ENCODE measurements around the gene VAT1. TPM values are rescaled to one million over a fixed set of nuclear protein-coding genes. Genes with fewer than 3 reads are reported as not detected.
A peak's percentile ranks its signal among the peaks of the same experiment; 100 is the strongest.

VAT1 gene
- total and polyA plus RNA-seq, 2 of the 13 experiments (the other 11 are each of a cell fraction or from before 2014, with no cell fraction given), result 143 to 205 TPM

DNA sequence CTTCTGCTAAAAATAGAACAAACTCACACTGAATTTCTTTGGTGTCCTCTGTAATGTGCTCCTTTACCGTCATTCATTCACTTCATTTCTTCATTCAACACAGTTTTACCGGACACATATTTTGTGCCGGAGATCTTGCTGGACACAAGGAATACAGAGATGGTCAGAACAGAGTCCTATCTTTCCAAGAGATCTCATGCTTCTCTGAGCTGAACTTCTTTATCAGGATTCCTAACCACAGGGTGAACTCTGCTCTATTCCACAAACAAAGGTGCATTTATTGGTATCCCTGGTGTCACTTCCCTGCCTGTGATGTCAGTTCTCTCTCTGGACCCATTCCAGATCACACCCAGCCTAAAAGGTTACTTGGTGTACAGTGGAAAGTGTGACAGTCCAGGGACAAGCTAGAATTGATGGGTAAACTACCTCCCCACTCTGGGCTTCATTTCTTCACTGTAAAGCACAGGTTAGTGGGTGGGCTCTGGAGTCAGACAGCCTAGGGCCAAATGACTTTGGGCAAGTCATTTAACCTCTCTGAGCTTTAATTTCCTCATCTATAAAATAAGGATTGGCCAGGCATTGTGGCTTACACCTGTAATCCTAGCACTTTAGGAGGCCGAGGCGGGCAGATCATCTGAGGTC, 11.4 kb downstream of the VAT1 start (continued):
- TF ChIP-seq, protein P1, sequence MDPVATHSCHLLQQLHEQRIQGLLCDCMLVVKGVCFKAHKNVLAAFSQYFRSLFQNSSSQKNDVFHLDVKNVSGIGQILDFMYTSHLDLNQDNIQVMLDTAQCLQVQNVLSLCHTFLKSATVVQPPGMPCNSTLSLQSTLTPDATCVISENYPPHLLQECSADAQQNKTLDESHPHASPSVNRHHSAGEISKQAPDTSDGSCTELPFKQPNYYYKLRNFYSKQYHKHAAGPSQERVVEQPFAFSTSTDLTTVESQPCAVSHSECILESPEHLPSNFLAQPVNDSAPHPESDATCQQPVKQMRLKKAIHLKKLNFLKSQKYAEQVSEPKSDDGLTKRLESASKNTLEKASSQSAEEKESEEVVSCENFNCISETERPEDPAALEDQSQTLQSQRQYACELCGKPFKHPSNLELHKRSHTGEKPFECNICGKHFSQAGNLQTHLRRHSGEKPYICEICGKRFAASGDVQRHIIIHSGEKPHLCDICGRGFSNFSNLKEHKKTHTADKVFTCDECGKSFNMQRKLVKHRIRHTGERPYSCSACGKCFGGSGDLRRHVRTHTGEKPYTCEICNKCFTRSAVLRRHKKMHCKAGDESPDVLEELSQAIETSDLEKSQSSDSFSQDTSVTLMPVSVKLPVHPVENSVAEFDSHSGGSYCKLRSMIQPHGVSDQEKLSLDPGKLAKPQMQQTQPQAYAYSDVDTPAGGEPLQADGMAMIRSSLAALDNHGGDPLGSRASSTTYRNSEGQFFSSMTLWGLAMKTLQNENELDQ (CRISPR knock-in tag; IDR thresholded peaks at IDR 0.05; ENCODE audit: borderline replicate concordance), result no peak
- TF ChIP-seq SNAPC2 (CRISPR knock-in tag; IDR thresholded peaks at IDR 0.05), result 0 out of 2 replicates have a peak, but pooled peaks have one; percentile 49
- no peak for TF ChIP-seq BATF2 (CRISPR knock-in tag; IDR thresholded peaks at IDR 0.05)
- TF ChIP-seq HNRNPH1 (optimal IDR thresholded peaks at IDR 0.05; ENCODE audit: low read depth, low read length), result no peak
- TF ChIP-seq TRIM24 (CRISPR knock-in tag; IDR thresholded peaks at IDR 0.05), result no peak
- TF ChIP-seq YY1 (IDR thresholded peaks at IDR 0.05; ENCODE audit: insufficient read depth, insufficient replicate concordance, low read depth, low read length), result no peak
- TF ChIP-seq ZNF670 (CRISPR knock-in tag; IDR thresholded peaks at IDR 0.05; ENCODE audit: borderline replicate concordance), result no peak
- no peak; the same call in 1 of the 2 replicates for TF ChIP-seq ZNF292 (CRISPR knock-in tag; IDR thresholded peaks at IDR 0.05; ENCODE audit: borderline replicate concordance, low read depth)
- no peak for TF ChIP-seq RFX1 (IDR thresholded peaks at IDR 0.05)
- TF ChIP-seq ZNF264 (CRISPR knock-in tag; IDR thresholded peaks at IDR 0.05), result no peak
- no peak for TF ChIP-seq ATF7-NPFF (CRISPR knock-in tag; IDR thresholded peaks at IDR 0.05; ENCODE audit: low read depth)
- no peak for TF ChIP-seq U2AF1 (optimal IDR thresholded peaks at IDR 0.05; ENCODE audit: low read depth, low read length)
- TF ChIP-seq, protein P2, sequence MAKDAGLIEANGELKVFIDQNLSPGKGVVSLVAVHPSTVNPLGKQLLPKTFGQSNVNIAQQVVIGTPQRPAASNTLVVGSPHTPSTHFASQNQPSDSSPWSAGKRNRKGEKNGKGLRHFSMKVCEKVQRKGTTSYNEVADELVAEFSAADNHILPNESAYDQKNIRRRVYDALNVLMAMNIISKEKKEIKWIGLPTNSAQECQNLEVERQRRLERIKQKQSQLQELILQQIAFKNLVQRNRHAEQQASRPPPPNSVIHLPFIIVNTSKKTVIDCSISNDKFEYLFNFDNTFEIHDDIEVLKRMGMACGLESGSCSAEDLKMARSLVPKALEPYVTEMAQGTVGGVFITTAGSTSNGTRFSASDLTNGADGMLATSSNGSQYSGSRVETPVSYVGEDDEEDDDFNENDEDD (CRISPR knock-in tag; IDR thresholded peaks at IDR 0.05; ENCODE audit: borderline replicate concordance), result no peak
- TF ChIP-seq HOXA7 (CRISPR knock-in tag; IDR thresholded peaks at IDR 0.05), result no peak
- TF ChIP-seq ISX (CRISPR knock-in tag; conservative IDR thresholded peaks at IDR 0.05), result no peak
- no peak for TF ChIP-seq ZNF180 (CRISPR knock-in tag; IDR thresholded peaks at IDR 0.05; ENCODE audit: borderline replicate concordance, low read depth)
- TF ChIP-seq KLF12 (CRISPR knock-in tag; IDR thresholded peaks at IDR 0.05; ENCODE audit: borderline replicate concordance), result no peak
- TF ChIP-seq TGIF2 (CRISPR knock-in tag; IDR thresholded peaks at IDR 0.05), result peak; percentile 55
- TF ChIP-seq ZNF350 (CRISPR knock-in tag; IDR thresholded peaks at IDR 0.05; ENCODE audit: borderline replicate concordance, low read depth), result no peak
- peak; percentile 87 for TF ChIP-seq ZMYM3 (CRISPR knock-in tag; IDR thresholded peaks at IDR 0.05)
- TF ChIP-seq ZNF891 (CRISPR knock-in tag; IDR thresholded peaks at IDR 0.05), result no peak
- TF ChIP-seq ZNF577 (CRISPR knock-in tag; IDR thresholded peaks at IDR 0.05; ENCODE audit: borderline replicate concordance, low read depth), result no peak
- TF ChIP-seq SMAD1 (CRISPR knock-in tag; IDR thresholded peaks at IDR 0.05; ENCODE audit: borderline replicate concordance, low read depth), result no peak
- TF ChIP-seq SOX13 (IDR thresholded peaks at IDR 0.05), result peak; percentile 44; the same call in 1 of the 2 replicates
- TF ChIP-seq SOX13 (CRISPR knock-in tag; conservative IDR thresholded peaks at IDR 0.05 in 1 of 2, IDR thresholded peaks at IDR 0.05 in 1 of 2), result peak in 1 of 2 experiments; percentile 87; a peak in 2 of 4 replicates
- peak; percentile 6; the same call in 1 of the 2 replicates for TF ChIP-seq SMC3 (IDR thresholded peaks at IDR 0.05; ENCODE audit: low read length)
- TF ChIP-seq STAT5B (CRISPR knock-in tag; IDR thresholded peaks at IDR 0.05), result no peak
- TF ChIP-seq DMAP1 (CRISPR knock-in tag; IDR thresholded peaks at IDR 0.05), result peak; percentile 85
